GM23338 (cell line): Measurements from ENCODE around the gene PCDHGB4. TPM values are rescaled to one million over a fixed set of nuclear protein-coding genes. Genes with fewer than 3 reads are reported as not detected.

ENCODE experiments used
- ATAC-seq: fragments of 200-7000 bp; cut with Tn5 transposase; 3 replicates; pipeline ENCODE4 v1.9.1; 2020
- DNase-seq: peaks from one replicate; pipeline ENCODE4 v3.0.0-alpha.2; 2015; ENCODE audit warnings: low spot score
- H2AFZ ChIP-seq: fragments of 200-600 bp; sonication (generic); 2 replicates; pipeline ENCODE4 v1.8.0; 2016; ENCODE audit warnings: antibody characterized with exemption, mild to moderate bottlenecking, moderate library complexity
- H3F3A ChIP-seq: fragments of 200-600 bp; sonication (generic); replicated peaks from 2 replicates; pipeline ENCODE4 v1.8.0; 2017; ENCODE audit warnings: antibody characterized with exemption, mixed run types, low read depth
- H3K27ac ChIP-seq: fragments of 200-600 bp; sonication (generic); 2 replicates; pipeline ENCODE4 v1.6.1; 2016; ENCODE audit warnings: low read depth
- H3K27me3 ChIP-seq: fragments of 200-600 bp; sonication (generic); 2 replicates; pipeline ENCODE4 v1.8.0; 2016; ENCODE audit warnings: mild to moderate bottlenecking, mixed run types, moderate library complexity; ENCODE audit not compliant: insufficient read depth
- H3K36me3 ChIP-seq: fragments of 200-600 bp; sonication (generic); 2 replicates; pipeline ENCODE4 v1.8.0; 2016; ENCODE audit warnings: mild to moderate bottlenecking; ENCODE audit not compliant: insufficient read depth
- H3K4me1 ChIP-seq: fragments of 200-600 bp; sonication (generic); 2 replicates; pipeline ENCODE4 v1.8.0; 2016; ENCODE audit warnings: mild to moderate bottlenecking, moderate library complexity; ENCODE audit not compliant: insufficient read depth
- H3K4me2 ChIP-seq: fragments of 200-600 bp; sonication (generic); 2 replicates; pipeline ENCODE4 v1.7.1; 2017; ENCODE audit warnings: mixed run types
- H3K4me3 ChIP-seq: fragments of 200-600 bp; sonication (generic); 2 replicates; pipeline ENCODE4 v1.6.1; 2016; ENCODE audit warnings: mixed run types
- H3K79me2 ChIP-seq: fragments of 200-600 bp; sonication (generic); replicated peaks from 2 replicates; pipeline ENCODE4 v1.8.0; 2017; ENCODE audit warnings: mild to moderate bottlenecking; ENCODE audit not compliant: insufficient read depth
- H3K9me2 ChIP-seq: fragments of 200-600 bp; sonication (generic); 2 replicates; pipeline ENCODE4 v1.8.0; 2017; ENCODE audit not compliant: insufficient read depth
- H4K20me1 ChIP-seq: fragments of 200-600 bp; sonication (generic); replicated peaks from 2 replicates; pipeline ENCODE4 v1.8.0; 2017; ENCODE audit warnings: mild to moderate bottlenecking; ENCODE audit not compliant: insufficient read depth
- H3K27ac Mint-ChIP-seq: 2 replicates; pipeline ENCODE4 v1.8.0; 2020; ENCODE audit warnings: inconsistent platforms, mild to moderate bottlenecking, moderate library complexity, mixed read lengths
- H3K27me3 Mint-ChIP-seq: 3 replicates; pipeline ENCODE4 v1.8.0; 2022; ENCODE audit warnings: low read depth, mild to moderate bottlenecking, moderate library complexity, mixed read lengths, inconsistent platforms; ENCODE audit not compliant: insufficient read depth, poor library complexity
- H3K36me3 Mint-ChIP-seq: 3 replicates; pipeline ENCODE4 v1.8.0; 2021; ENCODE audit warnings: low read depth, mild to moderate bottlenecking, inconsistent platforms, moderate library complexity, mixed read lengths
- H3K4me1 Mint-ChIP-seq: 3 replicates; pipeline ENCODE4 v1.8.0; 2020; ENCODE audit warnings: mild to moderate bottlenecking, inconsistent platforms, mixed read lengths
- H3K4me3 Mint-ChIP-seq: 3 replicates; pipeline ENCODE4 v1.8.0; 2021; ENCODE audit warnings: moderate library complexity, mild to moderate bottlenecking, inconsistent platforms, mixed read lengths
- H3K9me3 Mint-ChIP-seq: 3 replicates; pipeline ENCODE4 v1.8.0; 2020; ENCODE audit warnings: moderate library complexity, mild to moderate bottlenecking, inconsistent platforms, mixed read lengths
- CREB1 ChIP-seq: fragments of 250-450 bp; sonication (Bioruptor Pico); IDR thresholded peaks from 2 replicates; pipeline ENCODE4 v1.5.0; 2020; ENCODE audit warnings: low read depth, mild to moderate bottlenecking, moderate library complexity
- ETS1 ChIP-seq: IDR thresholded peaks from 2 replicates; pipeline ENCODE4 v1.6.1; 2016; ENCODE audit warnings: antibody characterized with exemption
- EZH2 ChIP-seq: fragments of 200-600 bp; sonication (generic); IDR thresholded peaks from one replicate; pipeline ENCODE4 v1.8.0; 2017; ENCODE audit warnings: antibody characterized with exemption, mild to moderate bottlenecking, low read depth; ENCODE audit not compliant: unreplicated experiment
- EZH2phosphoT487 ChIP-seq: fragments of 200-600 bp; sonication (generic); IDR thresholded peaks from one replicate; pipeline ENCODE4 v1.8.1; 2018; ENCODE audit warnings: antibody characterized with exemption; ENCODE audit not compliant: unreplicated experiment
- JUNB ChIP-seq: IDR thresholded peaks from one replicate; pipeline ENCODE4 v1.6.1; 2016; ENCODE audit warnings: antibody characterized with exemption; ENCODE audit not compliant: unreplicated experiment
- NANOG ChIP-seq: IDR thresholded peaks from 2 replicates; pipeline ENCODE4 v1.6.1; 2016; ENCODE audit warnings: antibody characterized with exemption, borderline replicate concordance
- POLR2AphosphoS5 ChIP-seq: IDR thresholded peaks from 2 replicates; pipeline ENCODE4 v1.6.1; 2016; ENCODE audit warnings: antibody characterized with exemption, low read depth
- STAT1 ChIP-seq: IDR thresholded peaks from one replicate; pipeline ENCODE4 v1.6.1; 2016; ENCODE audit warnings: antibody characterized with exemption; ENCODE audit not compliant: unreplicated experiment
- ZNF114 ChIP-seq: fragments of 250-450 bp; sonication (Bioruptor Pico); IDR thresholded peaks from 2 replicates; pipeline ENCODE4 v1.5.0; 2020; ENCODE audit warnings: mild to moderate bottlenecking, moderate library complexity
- ZNF331 ChIP-seq: fragments of 250-450 bp; sonication (Bioruptor Pico); IDR thresholded peaks from 2 replicates; pipeline ENCODE4 v1.5.0; 2020; ENCODE audit warnings: low read depth, mild to moderate bottlenecking, moderate library complexity
- ZNF462 ChIP-seq: fragments of 250-450 bp; sonication (Bioruptor Pico); IDR thresholded peaks from 2 replicates; pipeline ENCODE4 v1.5.0; 2020; ENCODE audit warnings: mild to moderate bottlenecking, moderate library complexity
- polyA plus RNA-seq: library from polyadenylated mRNA; unstranded; fragments of >200 nt; fragmentation: Nextera tagmentation; extraction: Ambion mirVana; gene quantifications from 2 replicates; pipeline ENCODE4 v1.2.1, GENCODE V29; 2016
- total RNA-seq: library from RNA; depleted of rRNA; stranded (reverse); fragments of >200 nt; shearing (Covaris generic); gene quantifications from 2 replicates; pipeline ENCODE4 v1.2.3, GENCODE V29; 2014
- TF ChIP-seq, protein P1 (sequence below), 2 experiments: fragments of 200-600 bp in 1 of 2; sonication (generic) in 1 of 2; conservative IDR thresholded peaks; 2 replicates each; pipeline versions ENCODE4 v1.5.1 to v1.6.1; 2016 to 2017; ENCODE audit warnings: antibody characterized with exemption in 2 of 2, low read depth in 2 of 2, mild to moderate bottlenecking in 2 of 2, moderate library complexity in 1 of 2

The PCDHGB4 gene
- total and polyA plus RNA-seq, 2 experiments from 2014 or later = 3.5 to 16.6 TPM

- peaks cover 62% of the 10 kb centered on the region for H3K9me3 Mint-ChIP-seq
- H2AFZ ChIP-seq = no peak overlapping the region
- H3K9me2 ChIP-seq = no peaks in the 10 kb centered on the region
- no peak overlapping the region for H3K4me3 Mint-ChIP-seq
- no peak for ATAC-seq
- H4K20me1 ChIP-seq = no peaks in the 10 kb centered on the region
- H3K36me3 ChIP-seq = no peaks in the 10 kb centered on the region
- TF ChIP-seq ZNF331 (CRISPR knock-in tag) = no peak
- no peak for TF ChIP-seq ZNF114 (CRISPR knock-in tag)
- no peak for TF ChIP-seq STAT1
- TF ChIP-seq EZH2phosphoT487 = no peak
- TF ChIP-seq EZH2 = no peak
- TF ChIP-seq NANOG = no peak
- TF ChIP-seq, protein P1, sequence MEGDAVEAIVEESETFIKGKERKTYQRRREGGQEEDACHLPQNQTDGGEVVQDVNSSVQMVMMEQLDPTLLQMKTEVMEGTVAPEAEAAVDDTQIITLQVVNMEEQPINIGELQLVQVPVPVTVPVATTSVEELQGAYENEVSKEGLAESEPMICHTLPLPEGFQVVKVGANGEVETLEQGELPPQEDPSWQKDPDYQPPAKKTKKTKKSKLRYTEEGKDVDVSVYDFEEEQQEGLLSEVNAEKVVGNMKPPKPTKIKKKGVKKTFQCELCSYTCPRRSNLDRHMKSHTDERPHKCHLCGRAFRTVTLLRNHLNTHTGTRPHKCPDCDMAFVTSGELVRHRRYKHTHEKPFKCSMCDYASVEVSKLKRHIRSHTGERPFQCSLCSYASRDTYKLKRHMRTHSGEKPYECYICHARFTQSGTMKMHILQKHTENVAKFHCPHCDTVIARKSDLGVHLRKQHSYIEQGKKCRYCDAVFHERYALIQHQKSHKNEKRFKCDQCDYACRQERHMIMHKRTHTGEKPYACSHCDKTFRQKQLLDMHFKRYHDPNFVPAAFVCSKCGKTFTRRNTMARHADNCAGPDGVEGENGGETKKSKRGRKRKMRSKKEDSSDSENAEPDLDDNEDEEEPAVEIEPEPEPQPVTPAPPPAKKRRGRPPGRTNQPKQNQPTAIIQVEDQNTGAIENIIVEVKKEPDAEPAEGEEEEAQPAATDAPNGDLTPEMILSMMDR (conservative IDR thresholded peaks at IDR 0.05; ENCODE audit: low read depth in 2 of 2) = no peak
- TF ChIP-seq ZNF462 (CRISPR knock-in tag) = no peak
- TF ChIP-seq POLR2AphosphoS5 = no peak
- TF ChIP-seq CREB1 (CRISPR knock-in tag) = no peak
- TF ChIP-seq JUNB = no peak
- TF ChIP-seq ETS1 = no peak
- H3K27me3 ChIP-seq = no peaks in the 10 kb centered on the region
- H3K27ac ChIP-seq = no peak overlapping the region
- H3K36me3 Mint-ChIP-seq = peaks cover 61% of the 10 kb centered on the region
- no peak overlapping the region for H3K27ac Mint-ChIP-seq
- H3K4me1 ChIP-seq = no peaks in the 10 kb centered on the region
- H3F3A ChIP-seq = 0 out of 2 replicates have a peak, but pooled peaks cover 5% of the 10 kb centered on the region
- H3K79me2 ChIP-seq = no peaks in the 10 kb centered on the region
- peaks cover 5% of the 10 kb centered on the region for H3K4me1 Mint-ChIP-seq
- no peak overlapping the region for H3K4me2 ChIP-seq
- peaks cover 4% of the 10 kb centered on the region for H3K27me3 Mint-ChIP-seq
- DNase-seq = no peak
- no peak overlapping the region for H3K4me3 ChIP-seq
These were observed 31.9 kb upstream of the PCDHGB4 start for GRCh38 chr5:141355641-141356040.
